HCT116 (cell line): ENCODE results near the gene LRCH2. TPM values are rescaled to one million over a fixed set of nuclear protein-coding genes. Genes with fewer than 3 reads are reported as not detected.

Experiments used
- ATAC-seq: fragments of 200-7000 bp; cut with Tn5 transposase; 2 replicates; pipeline ENCODE4 v1.9.1; 2020; ENCODE audit warnings: mild to moderate bottlenecking, moderate library complexity
- BruUV-seq: library from RNA; stranded (reverse); fragments of 400-500 nt; replicated peaks from 2 replicates; lab custom pipeline; 2021; lab: Mats Ljungman, UMichigan
- CTCF ChIA-PET: fragments of 300-600 bp; sonication (Branson Sonifier 250); formaldehyde crosslinking; loops from one replicate; lab custom pipeline; 2021; ENCODE audit warnings: antibody characterized with exemption; lab: Charles Lee
- POLR2A ChIA-PET: fragments of 300-600, 350-600 bp; sonication (Branson Sonifier 250); formaldehyde crosslinking; loops from one replicate; lab custom pipeline; 2021; ENCODE audit warnings: antibody characterized with exemption; lab: Charles Lee
- RAD21 ChIA-PET, 2 experiments: fragments of 300-600 bp; sonication (Branson Sonifier 250); formaldehyde crosslinking; loops; one replicate each; lab custom pipeline; 2023; ENCODE audit warnings: low total read pairs in 2 of 2; ENCODE audit not compliant: uncharacterized antibody in 2 of 2, unreplicated experiment in 2 of 2, low non-redundant PET in 1 of 2; lab: Charles Lee
- DNase-seq: peaks from one replicate; pipeline ENCODE4 v3.0.0-alpha.2; 2010; ENCODE audit warnings: low read depth, low spot score
- H2AFZ ChIP-seq: fragments of 200-600 bp; shearing (Covaris generic), sonication (generic); 2 replicates; pipeline ENCODE4 v1.6.1; 2017; ENCODE audit warnings: low read depth, mixed run types, mixed read lengths, antibody characterized with exemption, low read length; ENCODE audit not compliant: poor library complexity, severe bottlenecking
- H3K27ac ChIP-seq: 2 replicates; pipeline ENCODE4 v1.5.1; 2012; ENCODE audit warnings: low read depth, low read length
- H3K27me3 ChIP-seq: fragments of 200-600 bp; sonication (generic); 2 replicates; pipeline ENCODE4 v1.6.1; 2016; ENCODE audit warnings: mixed run types, low read length, mixed read lengths; ENCODE audit not compliant: insufficient read depth
- H3K36me3 ChIP-seq, 2 experiments: fragments of 200-500 bp in 1 of 2; fragments of 200-600 bp in 1 of 2; sonication (Bioruptor generic) in 1 of 2; sonication (generic) in 1 of 2; 2 replicates each; pipeline versions ENCODE4 v1.5.1 to v1.6.1; 2014 to 2016; ENCODE audit warnings: low read length in 2 of 2, inconsistent platforms in 1 of 2, mixed read lengths in 1 of 2, mixed run types in 1 of 2; ENCODE audit not compliant: insufficient read depth in 2 of 2, control insufficient read depth in 1 of 2
- H3K4me1 ChIP-seq, 2 experiments: fragments of 200-600 bp in 1 of 2; sonication (generic) in 1 of 2; 2 replicates each; pipeline versions ENCODE4 v1.5.1 to v1.6.1; 2012 to 2017; ENCODE audit warnings: low read length in 2 of 2, inconsistent platforms in 1 of 2, mild to moderate bottlenecking in 1 of 2, mixed read lengths in 1 of 2, mixed run types in 1 of 2, moderate library complexity in 1 of 2; ENCODE audit not compliant: insufficient read depth in 2 of 2, control insufficient read depth in 1 of 2
- H3K4me2 ChIP-seq: fragments of 200-600 bp; sonication (generic); 2 replicates; pipeline ENCODE4 v1.6.1; 2017; ENCODE audit warnings: mixed run types, low read length, mixed read lengths
- H3K4me3 ChIP-seq, 2 experiments: fragments of 200-600 bp in 1 of 2; sonication (generic) in 1 of 2; replicated peaks in 1 of 2; 2 replicates each; pipeline ENCODE4 v1.5.1; 2011 to 2016; ENCODE audit warnings: low read length in 2 of 2, control low read depth in 1 of 2, low read depth in 1 of 2, mild to moderate bottlenecking in 1 of 2, mixed read lengths in 1 of 2, mixed run types in 1 of 2
- H3K79me2 ChIP-seq: fragments of 200-600 bp; sonication (generic); 2 replicates; pipeline ENCODE4 v1.6.1; 2017; ENCODE audit warnings: mild to moderate bottlenecking, mixed run types, low read length, moderate library complexity, mixed read lengths; ENCODE audit not compliant: insufficient read depth
- H3K9ac ChIP-seq: fragments of 200-600 bp; sonication (generic); 2 replicates; pipeline ENCODE4 v1.6.1; 2016; ENCODE audit warnings: low read length, mixed read lengths
- H3K9me2 ChIP-seq: fragments of 200-600 bp; sonication (generic), shearing (Covaris generic); 2 replicates; pipeline ENCODE4 v1.6.1; 2017; ENCODE audit warnings: mixed run types, mild to moderate bottlenecking, moderate library complexity; ENCODE audit not compliant: insufficient read depth
- H3K9me3 ChIP-seq, 2 experiments: fragments of 200-500 bp in 1 of 2; fragments of 200-600 bp in 1 of 2; sonication (Bioruptor generic) in 1 of 2; sonication (generic) in 1 of 2; 2 replicates each; pipeline ENCODE4 v1.6.1; 2014 to 2017; ENCODE audit warnings: low read length in 2 of 2, mixed read lengths in 2 of 2, inconsistent platforms in 1 of 2, low read depth in 1 of 2, mild to moderate bottlenecking in 1 of 2, mixed run types in 1 of 2, moderate library complexity in 1 of 2; ENCODE audit not compliant: control insufficient read depth in 1 of 2, insufficient read depth in 1 of 2
- H4K20me1 ChIP-seq: fragments of 200-600 bp; sonication (generic), shearing (Covaris generic); 2 replicates; pipeline ENCODE4 v1.6.1; 2017; ENCODE audit warnings: mixed run types, mild to moderate bottlenecking, moderate library complexity; ENCODE audit not compliant: insufficient read depth
- ATF3 ChIP-seq: IDR thresholded peaks from 2 replicates; pipeline ENCODE4 v1.6.1; 2012
- CBX3 ChIP-seq: IDR thresholded peaks from 2 replicates; pipeline ENCODE4 v1.6.1; 2012; ENCODE audit warnings: low read depth
- CEBPB ChIP-seq: IDR thresholded peaks from 2 replicates; pipeline ENCODE4 v1.6.1; 2012; ENCODE audit warnings: low read depth
- ELF1 ChIP-seq: IDR thresholded peaks from 2 replicates; pipeline ENCODE4 v1.6.1; 2012; ENCODE audit warnings: low read depth, borderline replicate concordance
- EZH2 ChIP-seq: fragments of 200-600 bp; sonication (generic); IDR thresholded peaks from 2 replicates; pipeline ENCODE4 v1.6.1; 2017; ENCODE audit warnings: antibody characterized with exemption, mixed run types
- FOSL1 ChIP-seq: IDR thresholded peaks from 2 replicates; pipeline ENCODE4 v1.6.1; 2012; ENCODE audit warnings: low read depth
- JUND ChIP-seq: IDR thresholded peaks from 2 replicates; pipeline ENCODE4 v1.6.1; 2012
- MAX ChIP-seq: IDR thresholded peaks from 2 replicates; pipeline ENCODE4 v1.6.1; 2012
- POLR2A ChIP-seq: IDR thresholded peaks from 2 replicates; pipeline ENCODE4 v1.7.0; 2011; ENCODE audit warnings: borderline replicate concordance; ENCODE audit not compliant: insufficient read depth, insufficient read length; ENCODE audit errors: extremely low read depth
- POLR2AphosphoS5 ChIP-seq: IDR thresholded peaks from 2 replicates; pipeline ENCODE4 v1.6.1; 2011; ENCODE audit warnings: mild to moderate bottlenecking, low read depth, low read length, moderate library complexity
- RAD21 ChIP-seq: IDR thresholded peaks from 2 replicates; pipeline ENCODE4 v1.6.1; 2012; ENCODE audit warnings: low read depth, mild to moderate bottlenecking
- REST ChIP-seq: IDR thresholded peaks from 2 replicates; pipeline ENCODE4 v1.6.1; 2012; ENCODE audit warnings: low read depth
- SIN3A ChIP-seq: IDR thresholded peaks from 2 replicates; pipeline ENCODE4 v1.6.1; 2012; ENCODE audit warnings: low read depth
- TCF7L2 ChIP-seq: IDR thresholded peaks from 2 replicates; pipeline ENCODE4 v1.7.0; 2011; ENCODE audit warnings: borderline replicate concordance, inconsistent platforms; ENCODE audit not compliant: insufficient read depth, insufficient read length; ENCODE audit errors: extremely low read depth
- ZFX ChIP-seq: fragments of 450-650 bp; IDR thresholded peaks from 2 replicates; pipeline ENCODE4 v1.6.1; 2017
- ZNF274 ChIP-seq: fragments of 200-500 bp; sonication (Bioruptor generic); IDR thresholded peaks from 2 replicates; pipeline ENCODE4 v1.6.1; 2014; ENCODE audit warnings: mild to moderate bottlenecking, low read depth, low read length, inconsistent platforms
- intact Hi-C: fragments of 100-400 bp; cut with micrococcal nuclease; formaldehyde crosslinking; loops from 2 replicates; pipeline ENCODE4 v1.10.0; 2022
- total RNA-seq: library from RNA; stranded (reverse); gene quantifications from one replicate; pipeline ENCODE4 v1.2.1, GENCODE V29; 2021; ENCODE audit not compliant: unreplicated experiment

The LRCH2 gene
- total RNA-seq, 1 experiment from 2014 or later = not detected

- no peak for ATAC-seq
- Histone ChIP-seq H3K4me1 (no peaks in the 10 kb centered on the region), H4K20me1 (no peaks in the 10 kb centered on the region), H3K9ac (no peak overlapping the region), H3K4me2 (no peak overlapping the region), H3K27me3 (no peaks in the 10 kb centered on the region), H3K27ac (no peak overlapping the region), H3K36me3 (no peaks in the 10 kb centered on the region), H3K9me2 (no peaks in the 10 kb centered on the region), H3K9me3 (no peaks in the 10 kb centered on the region), H3K79me2 (no peaks in the 10 kb centered on the region), H3K4me3 (no peak overlapping the region), H2AFZ (no peak overlapping the region)
- POLR2A ChIA-PET = no interaction called here
- BruUV-seq = no TSS peak
- RAD21 ChIA-PET = no interaction called here
- DNase-seq = no peak
- CTCF ChIA-PET = no interaction called here
- no peak for TF ChIP-seq JUND
- no peak for TF ChIP-seq ZFX
- no peak for TF ChIP-seq ATF3
- no peak for TF ChIP-seq MAX
- TF ChIP-seq CBX3 = no peak
- no peak for TF ChIP-seq FOSL1
- TF ChIP-seq SIN3A = no peak
- no peak for TF ChIP-seq ELF1
- no peak for TF ChIP-seq TCF7L2
- intact Hi-C loops = no loop called here
Measured at GRCh38 chrX:115068896-115069295, 165.0 kb downstream of the LRCH2 start.

- H3K9me3 ChIP-seq = no peaks in the 10 kb centered on the region
- H3K4me2 ChIP-seq = no peak overlapping the region
- no peaks in the 10 kb centered on the region for H3K79me2 ChIP-seq
- CTCF ChIA-PET = no interaction called here
- H4K20me1 ChIP-seq = no peaks in the 10 kb centered on the region
- H3K36me3 ChIP-seq = no peaks in the 10 kb centered on the region
- no peak overlapping the region for H2AFZ ChIP-seq
- ATAC-seq = no peak
- intact Hi-C loops = no loop called here
- TF ChIP-seq POLR2A = no peak
- TF ChIP-seq ZNF274 = no peak
- no peak for TF ChIP-seq ZFX
- no peak for TF ChIP-seq MAX
- TF ChIP-seq CBX3 = no peak
- TF ChIP-seq POLR2AphosphoS5 = no peak
- TF ChIP-seq EZH2 = no peak
- TF ChIP-seq JUND = no peak
- TF ChIP-seq REST = no peak
- no peak for TF ChIP-seq CEBPB
- no peak for TF ChIP-seq SIN3A
- no peak for TF ChIP-seq RAD21
- TF ChIP-seq, all 23 proteins: peak for 0
- Histone ChIP-seq H3K9ac (no peak overlapping the region), H3K4me1 (no peaks in the 10 kb centered on the region), H3K4me3 (no peak overlapping the region), H3K9me2 (no peaks in the 10 kb centered on the region), H3K27me3 (no peaks in the 10 kb centered on the region), H3K27ac (no peak overlapping the region)
- no peak for DNase-seq
- no TSS peak for BruUV-seq
- RAD21 ChIA-PET = no interaction called here
- POLR2A ChIA-PET = no interaction called here
Measured at GRCh38 chrX:115067812-115068211, 166.1 kb downstream of the LRCH2 start.
